Neutrophil (primary cell): ENCODE data around the gene ACTR3C.
A peak's percentile ranks its signal among the peaks of the same experiment; 100 is the strongest.
"Not testable (repeated sequence)": the region's sequence is repeated elsewhere in the genome, so short reads cannot be mapped to it uniquely, and the experiment has no call there.

Source experiments
- H3K27ac ChIP-seq: fragments of 200-600 bp; sonication (generic); 2 replicates; pipeline ENCODE4 v1.5.1; 2016; ENCODE audit warnings: mild to moderate bottlenecking, moderate library complexity
- H3K27me3 ChIP-seq: fragments of 200-600 bp; sonication (generic); 2 replicates; pipeline ENCODE4 v1.6.0; 2016; ENCODE audit warnings: mild to moderate bottlenecking
- H3K36me3 ChIP-seq: fragments of 200-600 bp; sonication (generic); 2 replicates; pipeline ENCODE4 v1.5.1; 2017
- H3K4me1 ChIP-seq, 2 experiments: fragments of 200-600 bp in 1 of 2; sonication (generic) in 1 of 2; 1 replicate in 1 of 2; 2 replicates in 1 of 2; pipeline versions ENCODE4 v1.5.1 to v1.6.1; 2013 to 2016; ENCODE audit warnings: low read depth in 1 of 2, low read length in 1 of 2, mild to moderate bottlenecking in 1 of 2, moderate library complexity in 1 of 2; ENCODE audit not compliant: control insufficient read depth in 1 of 2, insufficient read depth in 1 of 2
- H3K4me3 ChIP-seq, 2 experiments: fragments of 200-600 bp in 1 of 2; sonication (generic) in 1 of 2; 1 replicate in 1 of 2; 2 replicates in 1 of 2; pipeline ENCODE4 v1.5.1; 2013 to 2016; ENCODE audit warnings: low read depth in 1 of 2, low read length in 1 of 2, mild to moderate bottlenecking in 1 of 2, moderate library complexity in 1 of 2
- H3K9me3 ChIP-seq: fragments of 200-600 bp; sonication (generic); 2 replicates; pipeline ENCODE4 v1.5.1; 2016
- CTCF ChIP-seq: fragments of 200-600 bp; sonication (generic); IDR thresholded peaks from 2 replicates; pipeline ENCODE4 v1.5.1; 2016; ENCODE audit warnings: antibody characterized with exemption

ACTR3C gene

GRCh38 chr7:150323682-150324372 is 482 bp upstream of the ACTR3C start:
- H3K27me3 ChIP-seq: no peaks in the 10 kb centered on the region
- peaks cover 53 to 54% of the 10 kb centered on the region in 2 experiments for H3K4me1 ChIP-seq
- peak overlapping the region; percentile 89 to 90 for H3K4me3 ChIP-seq
- H3K36me3 ChIP-seq: peaks cover 10% of the 10 kb centered on the region
- TF ChIP-seq CTCF: no peak
- peak overlapping the region; percentile 92 for H3K27ac ChIP-seq
- H3K9me3 ChIP-seq: no peaks in the 10 kb centered on the region

- H3K27ac ChIP-seq: peak overlapping the region; percentile 92
- H3K4me3 ChIP-seq: peak overlapping the region; percentile 89 to 90
- H3K36me3 ChIP-seq: no peaks in the 10 kb centered on the region
- no peak for TF ChIP-seq CTCF
- no peaks in the 10 kb centered on the region for H3K27me3 ChIP-seq
- H3K4me1 ChIP-seq: peaks cover 50 to 52% of the 10 kb centered on the region in 2 experiments
- no peaks in the 10 kb centered on the region for H3K9me3 ChIP-seq
Observed at GRCh38 chr7:150322114-150322832, 1.1 kb downstream of the ACTR3C start.

- H3K9me3 ChIP-seq: no peaks in the 10 kb centered on the region
- no peak for TF ChIP-seq CTCF
- H3K36me3 ChIP-seq: no peaks in the 10 kb centered on the region
Observed at GRCh38 chr7:150321788-150322113, 1.6 kb downstream of the ACTR3C start.

GRCh38 chr7:150317748-150318444 is 5.4 kb downstream of the ACTR3C start:
- H3K36me3 ChIP-seq: no peaks in the 10 kb centered on the region
- no peak overlapping the region for H3K4me3 ChIP-seq
- H3K27me3 ChIP-seq: no peaks in the 10 kb centered on the region
- H3K9me3 ChIP-seq: no peaks in the 10 kb centered on the region
- no peak for TF ChIP-seq CTCF
- no peak overlapping the region for H3K27ac ChIP-seq
- H3K4me1 ChIP-seq: peaks cover 10 to 11% of the 10 kb centered on the region in 2 experiments

More at GRCh38 chr7:150321788-150322113, 1.6 kb downstream of the ACTR3C start:
- Histone ChIP-seq H3K4me1 (peaks cover 45 to 46% of the 10 kb centered on the region in 2 experiments), H3K27me3 (no peaks in the 10 kb centered on the region), H3K4me3 (peak overlapping the region in 1 of 2 experiments; percentile 89), H3K27ac (peak overlapping the region; percentile 92)

GRCh38 chr7:150316987-150317386 is 6.4 kb downstream of the ACTR3C start:
- H3K36me3 ChIP-seq, H3K4me1 ChIP-seq, H3K27ac ChIP-seq, H3K27me3 ChIP-seq, H3K4me3 ChIP-seq, H3K9me3 ChIP-seq: not testable (repeated sequence)
